AG04449 (cell line): ENCODE results near the gene IFITM10.

Source experiments
- CTCF ChIA-PET: fragments of 350-600 bp; formaldehyde crosslinking; extraction: SDS; loops from one replicate; lab custom pipeline; 2021; ENCODE audit warnings: antibody characterized with exemption; lab: Yijun Ruan, JAX
- POLR2A ChIA-PET: fragments of 400-600, 350-600 bp; formaldehyde crosslinking; extraction: SDS; loops from one replicate; lab custom pipeline; 2020; ENCODE audit warnings: antibody characterized with exemption, inconsistent platforms; lab: Yijun Ruan, JAX
- DNase-seq: peaks from one replicate; pipeline ENCODE4 v3.0.0-alpha.2; 2010; ENCODE audit warnings: low read depth, low spot score
- H3K4me3 ChIP-seq: 2 replicates; pipeline ENCODE4 v1.5.1; 2011; ENCODE audit warnings: low read depth, mild to moderate bottlenecking, control low read depth, low read length
- CTCF ChIP-seq: IDR thresholded peaks from one replicate; pipeline ENCODE4 v1.5.1; 2011; ENCODE audit warnings: mild to moderate bottlenecking, moderate library complexity, low read length, control low read depth, inconsistent platforms; ENCODE audit not compliant: insufficient read depth; ENCODE audit errors: missing control alignments

IFITM10 gene

GRCh38 chr11:1736447-1736992 lies 13.9 kb downstream of the IFITM10 start:
- TF ChIP-seq CTCF: no peak
- ChIA-PET POLR2A (interaction anchor here (0.6 to 1.2 kb wide), 2 partner anchors 27 to 87 kb away, joined by 3 read pairs; partner anchors contain the start of gene CTSD), CTCF (interaction anchor here (0.8 kb wide), 2 partner anchors 43 to 98 kb away, joined by 3 read pairs; partner anchors contain the start of gene SYT8)
- DNase-seq: no peak
- H3K4me3 ChIP-seq: no peak overlapping the region

- H3K4me3 ChIP-seq: no peak overlapping the region
- DNase-seq: no peak
- CTCF ChIA-PET: no interaction called here
- POLR2A ChIA-PET: no interaction called here
- no peak for TF ChIP-seq CTCF
Measured at GRCh38 chr11:1735271-1735670, 15.1 kb downstream of the IFITM10 start.

- POLR2A ChIA-PET: no interaction called here
- CTCF ChIA-PET: interaction anchor here (1.5 kb wide), 1 partner anchor 98 kb away, joined by 5 read pairs; no protein-coding TSS in a partner anchor
- no peak for DNase-seq
- no peak for TF ChIP-seq CTCF
- no peak overlapping the region for H3K4me3 ChIP-seq
Measured at GRCh38 chr11:1734641-1735081, 15.7 kb downstream of the IFITM10 start.

- CTCF ChIA-PET: interaction anchor here (1.5 kb wide), 1 partner anchor 99 kb away, joined by 5 read pairs; no protein-coding TSS in a partner anchor
- POLR2A ChIA-PET: no interaction called here
- DNase-seq: no peak
- TF ChIP-seq CTCF: no peak
- H3K4me3 ChIP-seq: no peak overlapping the region
Measured at GRCh38 chr11:1733716-1734640, 16.4 kb downstream of the IFITM10 start.

DNA sequence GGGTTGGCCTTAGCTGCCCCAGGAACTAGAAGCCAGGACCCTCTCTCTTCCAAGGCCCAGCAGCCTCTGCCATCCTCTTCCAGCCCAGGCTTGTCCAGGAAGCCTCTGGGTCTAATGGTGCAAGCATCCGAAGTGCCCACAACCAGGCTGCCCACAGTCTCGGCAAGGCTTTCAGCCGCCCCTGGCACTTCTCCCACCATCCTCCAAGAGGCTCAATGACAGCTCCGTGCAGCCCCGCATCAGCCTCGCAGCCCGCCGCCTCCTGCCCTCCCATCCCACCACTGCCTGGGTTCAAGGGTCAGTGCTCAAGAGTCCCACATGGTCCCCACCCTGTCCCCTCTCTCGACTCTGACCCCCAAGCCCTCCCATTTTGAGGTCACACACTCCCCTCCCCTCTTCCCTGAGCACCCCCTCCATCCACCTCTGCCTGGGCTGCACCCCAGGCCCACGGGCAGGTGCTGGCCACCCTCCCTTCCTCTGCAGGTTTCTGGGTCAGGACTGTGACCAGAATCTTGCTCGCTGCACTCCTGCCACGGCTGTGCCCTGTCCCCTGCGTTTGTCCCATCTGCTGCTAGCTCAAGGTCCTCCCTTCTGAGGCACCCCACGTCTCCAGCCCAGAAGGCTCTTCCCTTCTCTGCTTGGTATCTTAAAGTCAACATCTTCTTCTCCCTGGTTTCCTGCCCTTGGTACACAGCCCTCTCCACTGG lies 17.2 kb downstream of the IFITM10 start:
- no peak for DNase-seq
- ChIA-PET POLR2A (no interaction called here), CTCF (interaction anchor here (1.5 kb wide), 1 partner anchor 100 kb away, joined by 5 read pairs; no protein-coding TSS in a partner anchor)
- no peak overlapping the region for H3K4me3 ChIP-seq
- no peak for TF ChIP-seq CTCF
